ENCODE results near the gene MEX3A.

Gene MEX3A

DNA sequence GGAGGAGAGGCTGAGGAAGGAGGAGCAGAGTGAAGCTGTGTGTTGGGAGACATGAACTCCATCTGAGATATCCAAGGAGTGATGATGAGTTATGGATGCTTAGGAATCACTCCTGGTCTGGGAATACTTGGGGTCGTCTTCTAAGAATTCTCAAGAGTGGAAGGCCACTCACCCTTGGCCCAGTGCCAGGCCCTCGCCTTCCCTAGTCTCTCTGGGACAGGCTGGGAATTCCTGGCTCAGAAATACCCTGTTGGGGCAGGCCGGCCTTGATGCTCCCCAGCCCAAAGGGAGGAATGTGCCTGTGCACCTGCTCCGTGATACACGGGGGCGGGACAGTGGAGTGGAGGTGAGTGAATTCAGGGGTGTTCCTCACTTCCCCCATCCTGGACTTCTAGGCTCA is 19.6 kb upstream of the MEX3A start:
- ChIA-PET CTCF (interaction anchor here (2.0 to 13.4 kb wide), 2 partner anchors 28 kb away, joined by 12 to 255 read pairs; no protein-coding TSS in a partner anchor), POLR2A (interaction anchor here (1.5 to 11.3 kb wide), 3 partner anchors 12 to 27 kb away, joined by 5 to 60 read pairs (median 9); partner anchors contain the start of gene LMNA)
- DNase-seq (ENCODE audit: extremely low spot score) = no peak
- TF ChIP-seq NFRKB (IDR thresholded peaks at IDR 0.05) (no peak), LEF1 (IDR thresholded peaks at IDR 0.05; ENCODE audit: borderline replicate concordance) (no peak), FOXA1 (IDR thresholded peaks at IDR 0.05) (no peak), FOXM1 (IDR thresholded peaks at IDR 0.05; ENCODE audit: borderline replicate concordance) (no peak), ELF4 (IDR thresholded peaks at IDR 0.05) (no peak), PKNOX1 (IDR thresholded peaks at IDR 0.05) (no peak), ZNF384 (IDR thresholded peaks at IDR 0.05) (no peak), SUZ12 (IDR thresholded peaks at IDR 0.05) (no peak), CTBP1 (IDR thresholded peaks at IDR 0.05; ENCODE audit: borderline replicate concordance) (no peak), HDGF (IDR thresholded peaks at IDR 0.05; ENCODE audit: borderline replicate concordance) (no peak), ARNT (IDR thresholded peaks at IDR 0.05) (no peak)

- TF ChIP-seq FOXM1 (IDR thresholded peaks at IDR 0.05; ENCODE audit: borderline replicate concordance) = no peak
- no peak for TF ChIP-seq FOXK2 (IDR thresholded peaks at IDR 0.05)
- no peak for TF ChIP-seq ARNT (IDR thresholded peaks at IDR 0.05)
- no peak for TF ChIP-seq FOXA1 (IDR thresholded peaks at IDR 0.05)
- TF ChIP-seq ZNF384 (IDR thresholded peaks at IDR 0.05) = no peak
- no peak for TF ChIP-seq NFRKB (IDR thresholded peaks at IDR 0.05)
- TF ChIP-seq TARDBP (IDR thresholded peaks at IDR 0.05) = no peak
- TF ChIP-seq SUZ12 (IDR thresholded peaks at IDR 0.05) = no peak
- no peak for TF ChIP-seq BHLHE40 (IDR thresholded peaks at IDR 0.05; ENCODE audit: borderline replicate concordance)
- no peak for TF ChIP-seq HDGF (IDR thresholded peaks at IDR 0.05; ENCODE audit: borderline replicate concordance)
- TF ChIP-seq L3MBTL2 (conservative IDR thresholded peaks at IDR 0.05) = no peak
- no peak for TF ChIP-seq ELF4 (IDR thresholded peaks at IDR 0.05)
- TF ChIP-seq LEF1 (IDR thresholded peaks at IDR 0.05; ENCODE audit: borderline replicate concordance) = no peak
- TF ChIP-seq PKNOX1 (IDR thresholded peaks at IDR 0.05) = no peak
- TF ChIP-seq CTBP1 (IDR thresholded peaks at IDR 0.05; ENCODE audit: borderline replicate concordance) = no peak
- TF ChIP-seq SP1 (IDR thresholded peaks at IDR 0.05) = no peak
- DNase-seq (ENCODE audit: extremely low spot score) = no peak
- POLR2A ChIA-PET = interaction anchor here (1.8 to 11.3 kb wide), 3 partner anchors 14 to 112 kb away, joined by 6 to 60 read pairs (median 32); partner anchors contain the start of genes LMNA and PMF1
- CTCF ChIA-PET = interaction anchor here (1.1 to 13.4 kb wide), 3 partner anchors 21 to 41 kb away, joined by 4 to 255 read pairs (median 50); no protein-coding TSS in a partner anchor
Measured at GRCh38 chr1:156100205-156100995, 18.1 kb upstream of the MEX3A start.

DNA sequence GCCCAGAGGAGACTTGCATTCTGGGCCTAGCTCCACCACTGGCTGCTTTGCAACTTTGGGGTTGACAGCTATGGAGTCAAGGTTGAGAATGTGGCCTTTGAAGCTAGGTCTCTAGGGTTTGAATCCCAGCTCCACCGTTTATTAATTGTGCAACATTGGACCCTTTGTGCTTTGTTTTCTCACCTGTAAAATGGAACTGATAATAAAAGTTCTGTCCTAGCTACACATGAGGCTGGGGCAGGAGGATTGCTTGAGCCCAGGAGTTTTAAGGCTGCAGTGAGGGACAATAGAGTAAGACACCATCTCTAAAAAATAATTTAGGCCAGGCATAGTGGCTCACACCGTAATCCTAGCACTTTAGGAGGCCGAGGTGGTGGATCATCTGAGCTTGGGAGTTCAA is 17.0 kb upstream of the MEX3A start:
- ChIA-PET CTCF (interaction anchor here (1.1 to 13.4 kb wide), 6 partner anchors 17 to 126 kb away, joined by 3 to 255 read pairs (median 4); no protein-coding TSS in a partner anchor), POLR2A (interaction anchor here (1.8 to 11.3 kb wide), 3 partner anchors 15 to 114 kb away, joined by 6 to 60 read pairs (median 32); partner anchors contain the start of genes LMNA and PMF1)
- TF ChIP-seq ZNF384 (IDR thresholded peaks at IDR 0.05) (no peak), NFRKB (IDR thresholded peaks at IDR 0.05) (no peak), TARDBP (IDR thresholded peaks at IDR 0.05) (no peak), SUZ12 (IDR thresholded peaks at IDR 0.05) (no peak), ARNT (IDR thresholded peaks at IDR 0.05) (no peak), CTBP1 (IDR thresholded peaks at IDR 0.05; ENCODE audit: borderline replicate concordance) (no peak), ELF4 (IDR thresholded peaks at IDR 0.05) (no peak), PKNOX1 (IDR thresholded peaks at IDR 0.05) (no peak), FOXA1 (IDR thresholded peaks at IDR 0.05) (no peak), FOXM1 (IDR thresholded peaks at IDR 0.05; ENCODE audit: borderline replicate concordance) (no peak)
- no peak for DNase-seq (ENCODE audit: extremely low spot score)

DNA sequence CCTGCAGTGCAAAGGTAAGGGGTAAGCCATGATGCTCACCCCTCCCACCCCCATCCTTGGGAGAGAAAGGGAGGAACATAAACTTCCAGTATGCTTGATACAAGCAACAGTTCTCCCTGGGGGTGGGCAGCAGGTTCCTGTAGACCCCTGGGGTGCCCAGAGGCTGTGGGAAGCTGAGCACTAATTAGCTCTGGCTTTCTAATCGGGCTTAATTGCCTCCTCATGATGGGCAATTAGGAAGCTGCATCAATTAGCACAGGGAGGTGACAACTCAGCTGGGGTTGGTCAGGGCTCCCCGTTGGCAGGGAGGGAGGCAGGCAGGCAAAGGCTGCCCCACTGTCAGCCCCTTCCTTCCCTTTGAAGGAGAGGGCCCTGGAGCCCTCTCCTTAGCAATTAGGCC is 16.5 kb upstream of the MEX3A start:
- POLR2A ChIA-PET = interaction anchor here (1.3 to 11.3 kb wide), 4 partner anchors 16 to 114 kb away, joined by 4 to 60 read pairs (median 19); partner anchors contain the start of genes LMNA and PMF1
- CTCF ChIA-PET = interaction anchor here (0.8 to 13.4 kb wide), 6 partner anchors 10 to 126 kb away, joined by 3 to 255 read pairs (median 4); no protein-coding TSS in a partner anchor
- DNase-seq (ENCODE audit: extremely low spot score) = no peak
- TF ChIP-seq CTBP1 (IDR thresholded peaks at IDR 0.05; ENCODE audit: borderline replicate concordance) = no peak
- no peak for TF ChIP-seq L3MBTL2 (conservative IDR thresholded peaks at IDR 0.05)
- TF ChIP-seq BHLHE40 (IDR thresholded peaks at IDR 0.05; ENCODE audit: borderline replicate concordance) = no peak
- no peak for TF ChIP-seq SP1 (IDR thresholded peaks at IDR 0.05)
- TF ChIP-seq ZNF384 (IDR thresholded peaks at IDR 0.05) = no peak
- TF ChIP-seq SUZ12 (IDR thresholded peaks at IDR 0.05) = no peak
- TF ChIP-seq TARDBP (IDR thresholded peaks at IDR 0.05) = no peak
- no peak for TF ChIP-seq FOXA1 (IDR thresholded peaks at IDR 0.05)
- no peak for TF ChIP-seq LEF1 (IDR thresholded peaks at IDR 0.05; ENCODE audit: borderline replicate concordance)
- TF ChIP-seq ARNT (IDR thresholded peaks at IDR 0.05) = no peak
- no peak for TF ChIP-seq FOXM1 (IDR thresholded peaks at IDR 0.05; ENCODE audit: borderline replicate concordance)
- TF ChIP-seq NFRKB (IDR thresholded peaks at IDR 0.05) = no peak

DNA sequence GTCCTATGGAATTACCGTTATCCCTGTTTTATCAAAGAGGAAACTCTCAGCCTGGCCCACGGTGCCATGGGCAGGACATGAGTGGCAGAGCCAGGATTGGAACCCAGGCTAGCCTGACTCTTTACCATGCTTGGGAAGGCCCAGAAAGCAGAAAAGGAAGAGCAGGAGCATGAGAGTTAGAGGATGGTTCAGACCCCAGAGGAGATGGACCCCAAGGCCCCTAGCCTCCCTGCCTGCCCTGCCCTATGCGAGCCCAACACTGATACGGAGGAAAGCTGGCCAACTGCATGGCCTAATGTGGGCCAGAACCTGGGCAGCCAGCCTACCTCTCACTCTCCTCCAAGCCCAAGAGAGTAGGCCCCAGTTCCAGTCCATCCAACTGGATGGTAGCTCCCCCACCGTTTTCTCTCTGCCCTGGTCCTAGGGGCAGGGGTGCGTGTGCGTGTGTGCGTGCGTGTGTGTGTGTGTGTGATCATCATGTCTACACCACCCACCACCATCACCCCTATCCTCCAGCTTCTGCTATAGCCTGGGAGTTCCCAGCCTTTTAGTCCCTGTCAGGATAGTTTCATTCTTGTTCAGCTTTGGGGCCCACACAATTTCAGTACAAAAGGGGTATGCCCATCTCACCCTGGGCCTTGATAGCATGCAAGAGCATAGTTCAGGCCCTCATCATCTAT is 15.4 kb upstream of the MEX3A start:
- ChIA-PET CTCF (interaction anchor here (0.6 to 13.4 kb wide), 10 partner anchors 9 to 264 kb away, joined by 3 to 255 read pairs (median 8); no protein-coding TSS in a partner anchor), POLR2A (interaction anchor here (1.3 to 11.3 kb wide), 4 partner anchors 17 to 96 kb away, joined by 4 to 60 read pairs (median 18); partner anchors contain the start of genes LMNA and SLC25A44)
- DNase-seq (ENCODE audit: extremely low spot score) = no peak
- TF ChIP-seq TARDBP (IDR thresholded peaks at IDR 0.05) (no peak), SP1 (IDR thresholded peaks at IDR 0.05) (no peak), LEF1 (IDR thresholded peaks at IDR 0.05; ENCODE audit: borderline replicate concordance) (no peak)
